Measurements from ENCODE around the gene SLC25A47.

DNA sequence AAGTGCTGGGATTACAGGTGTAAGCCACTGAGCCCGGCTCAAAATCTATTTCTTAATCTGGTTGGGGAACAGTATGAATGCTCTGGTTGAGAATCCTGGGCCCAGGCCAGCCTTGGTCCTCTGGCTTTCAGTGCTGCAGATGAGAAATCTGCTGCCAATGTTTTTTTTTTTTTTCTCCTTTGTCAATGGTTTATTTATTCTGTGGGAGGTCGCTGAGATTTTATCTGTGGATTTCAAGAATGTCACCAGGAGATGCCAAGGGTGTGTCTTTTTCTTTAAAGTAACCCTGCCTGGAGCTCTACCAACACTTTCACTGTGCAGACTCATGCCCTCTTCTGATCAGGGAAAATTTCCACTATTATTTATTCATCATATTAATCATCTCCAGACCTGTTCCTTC, 20.5 kb upstream of the SLC25A47 start:
- TF ChIP-seq, protein P1, sequence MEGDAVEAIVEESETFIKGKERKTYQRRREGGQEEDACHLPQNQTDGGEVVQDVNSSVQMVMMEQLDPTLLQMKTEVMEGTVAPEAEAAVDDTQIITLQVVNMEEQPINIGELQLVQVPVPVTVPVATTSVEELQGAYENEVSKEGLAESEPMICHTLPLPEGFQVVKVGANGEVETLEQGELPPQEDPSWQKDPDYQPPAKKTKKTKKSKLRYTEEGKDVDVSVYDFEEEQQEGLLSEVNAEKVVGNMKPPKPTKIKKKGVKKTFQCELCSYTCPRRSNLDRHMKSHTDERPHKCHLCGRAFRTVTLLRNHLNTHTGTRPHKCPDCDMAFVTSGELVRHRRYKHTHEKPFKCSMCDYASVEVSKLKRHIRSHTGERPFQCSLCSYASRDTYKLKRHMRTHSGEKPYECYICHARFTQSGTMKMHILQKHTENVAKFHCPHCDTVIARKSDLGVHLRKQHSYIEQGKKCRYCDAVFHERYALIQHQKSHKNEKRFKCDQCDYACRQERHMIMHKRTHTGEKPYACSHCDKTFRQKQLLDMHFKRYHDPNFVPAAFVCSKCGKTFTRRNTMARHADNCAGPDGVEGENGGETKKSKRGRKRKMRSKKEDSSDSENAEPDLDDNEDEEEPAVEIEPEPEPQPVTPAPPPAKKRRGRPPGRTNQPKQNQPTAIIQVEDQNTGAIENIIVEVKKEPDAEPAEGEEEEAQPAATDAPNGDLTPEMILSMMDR (IDR thresholded peaks at IDR 0.05), result no peak
- TF ChIP-seq EP300 (IDR thresholded peaks at IDR 0.05) (no peak), POLR2A (IDR thresholded peaks at IDR 0.05) (no peak), POLR2AphosphoS5 (IDR thresholded peaks at IDR 0.05) (no peak)

Data from sigmoid colon (tissue), 4 donors.